Stimulated activated CD4-positive, alpha-beta T cell treated with anti-CD3 and anti-CD28 coated beads, Interleukin-2, amount 100 ng/mL, for 48 hours (primary cell): ENCODE data around the gene SRSF11.
A peak's percentile ranks its signal among the peaks of the same experiment; 100 is the strongest.
"Not testable (repeated sequence)": the region's sequence is repeated elsewhere in the genome, so short reads cannot be mapped to it uniquely, and the experiment has no call there.

Experiments
- DNase-seq, 2 donors: peaks; one replicate each; pipeline ENCODE4 v3.0.0-alpha.2; 2020

The SRSF11 gene

GRCh38 chr1:70221238-70222121, at the start of gene SRSF11:
SRSF11 (plus strand) TSS chr1:70221380; CDS start chr1:70221637, 257 bp downstream.
- peak; percentile 97 to 98 for DNase-seq

GRCh38 chr1:70171512-70171911, 49.7 kb upstream of the SRSF11 start:
- DNase-seq: no peak

- DNase-seq: not testable (repeated sequence)
Measured at GRCh38 chr1:70185181-70185580, 36.0 kb upstream of the SRSF11 start.

GRCh38 chr1:70188522-70188921, 32.7 kb upstream of the SRSF11 start:
- DNase-seq: no peak

GRCh38 chr1:70190180-70190579, 31.0 kb upstream of the SRSF11 start:
- no peak for DNase-seq

GRCh38 chr1:70192446-70192845, 28.7 kb upstream of the SRSF11 start:
- not testable (repeated sequence) for DNase-seq

- no peak for DNase-seq
Measured at GRCh38 chr1:70194601-70195000, 26.6 kb upstream of the SRSF11 start.

- DNase-seq: no peak
Measured at GRCh38 chr1:70195342-70195741, 25.8 kb upstream of the SRSF11 start.

GRCh38 chr1:70196333-70196732, 24.8 kb upstream of the SRSF11 start:
- DNase-seq: no peak

- DNase-seq: no peak
Measured at GRCh38 chr1:70200065-70200464, 21.1 kb upstream of the SRSF11 start.

GRCh38 chr1:70202173-70202758, 18.9 kb upstream of the SRSF11 start:
- no peak for DNase-seq

GRCh38 chr1:70204139-70204538, 17.0 kb upstream of the SRSF11 start:
- DNase-seq: no peak

- DNase-seq: no peak
Measured at GRCh38 chr1:70204600-70204999, 16.6 kb upstream of the SRSF11 start.

GRCh38 chr1:70205071-70205433, 16.1 kb upstream of the SRSF11 start:
- no peak for DNase-seq

- DNase-seq: peak; percentile 92 to 94
Measured at GRCh38 chr1:70205434-70206118, 15.6 kb upstream of the SRSF11 start, which contains the start of gene LRRC40. LRRC40 (minus strand) TSS chr1:70205579; CDS start chr1:70205540, 39 bp downstream.

- not testable (repeated sequence) for DNase-seq
Measured at GRCh38 chr1:70206833-70207232, 14.3 kb upstream of the SRSF11 start.

GRCh38 chr1:70207492-70207891, 13.7 kb upstream of the SRSF11 start:
- DNase-seq: no peak

GRCh38 chr1:70208292-70208691, 12.9 kb upstream of the SRSF11 start:
- DNase-seq: no peak

- no peak for DNase-seq
Measured at GRCh38 chr1:70210820-70211219, 10.4 kb upstream of the SRSF11 start.

GRCh38 chr1:70211541-70211940, 9.6 kb upstream of the SRSF11 start:
- DNase-seq: no peak

GRCh38 chr1:70220015-70220414, 1.2 kb upstream of the SRSF11 start:
- DNase-seq: no peak

- no peak for DNase-seq
Measured at GRCh38 chr1:70220517-70221237, 503 bp upstream of the SRSF11 start.

- no peak for DNase-seq
Measured at GRCh38 chr1:70222716-70223235, 1.6 kb downstream of the SRSF11 start.
